BLaER1 (cell line): ENCODE data around the gene SCGB1C1.
A peak's percentile ranks its signal among the peaks of the same experiment; 100 is the strongest.

Source experiments
- H3K27ac ChIP-seq: shearing (Covaris generic); formaldehyde crosslinking; 2 replicates; pipeline ENCODE4 v1.8.1; 2022
- H3K27me3 ChIP-seq: shearing (Covaris generic); formaldehyde crosslinking; 2 replicates; pipeline ENCODE4 v1.8.1; 2022
- H3K36me3 ChIP-seq: shearing (Covaris generic); formaldehyde crosslinking; 2 replicates; pipeline ENCODE4 v1.8.1; 2022
- H3K4me1 ChIP-seq: shearing (Covaris generic); formaldehyde crosslinking; 2 replicates; pipeline ENCODE4 v1.8.1; 2022
- H3K4me2 ChIP-seq: shearing (Covaris generic); formaldehyde crosslinking; 2 replicates; pipeline ENCODE4 v1.8.1; 2022
- H3K4me3 ChIP-seq: shearing (Covaris generic); formaldehyde crosslinking; 2 replicates; pipeline ENCODE4 v1.8.1; 2022
- H3K9ac ChIP-seq: shearing (Covaris generic); formaldehyde crosslinking; 2 replicates; pipeline ENCODE4 v1.8.1; 2022
- H3K9me3 ChIP-seq: shearing (Covaris generic); formaldehyde crosslinking; 2 replicates; pipeline ENCODE4 v1.8.1; 2022
- H4K20me1 ChIP-seq: shearing (Covaris generic); formaldehyde crosslinking; 2 replicates; pipeline ENCODE4 v1.8.1; 2022
- Cebpa-rat ChIP-seq: shearing (Covaris generic); IDR thresholded peaks from 2 replicates; pipeline ENCODE4 v1.8.1; 2022

SCGB1C1 gene

DNA sequence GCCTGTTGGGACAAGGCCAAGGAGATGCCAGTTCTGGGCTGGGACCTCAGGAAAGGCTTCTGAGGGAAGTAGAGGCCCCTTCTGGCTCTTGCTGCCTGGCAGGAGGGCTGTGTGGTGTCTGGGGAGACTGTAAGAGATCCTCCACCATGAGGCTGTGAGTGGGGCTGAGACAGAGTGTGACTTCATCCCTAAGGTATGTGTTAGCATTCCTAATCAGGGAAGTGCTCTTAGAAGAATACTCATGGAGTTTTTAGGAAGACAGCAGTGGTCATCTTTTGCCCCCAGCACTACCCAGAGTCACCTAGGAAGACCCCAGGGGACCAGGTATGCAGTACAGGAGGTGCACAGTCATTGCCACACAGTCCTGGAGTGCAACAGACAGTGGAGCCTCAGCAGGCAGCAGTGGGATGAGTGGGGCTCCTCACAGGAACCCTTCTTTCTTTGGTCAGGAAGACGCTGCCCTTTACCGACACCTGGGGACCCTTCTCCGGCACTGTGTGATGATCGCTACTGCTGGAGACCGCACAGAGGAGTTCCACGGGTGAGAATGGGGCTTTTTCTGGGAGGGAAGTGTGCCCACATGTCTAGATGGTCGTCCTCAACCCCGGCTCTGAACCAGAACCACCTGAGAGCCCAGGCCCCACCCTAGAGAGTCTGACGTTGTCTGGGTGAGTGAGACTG lies 17.4 kb downstream of the SCGB1C1 start:
- peaks cover 67% of the 10 kb centered on the region for H3K36me3 ChIP-seq
- no peaks in the 10 kb centered on the region for H3K9me3 ChIP-seq
- peak overlapping the region; percentile 99 for H3K4me2 ChIP-seq
- H3K9ac ChIP-seq = peak overlapping the region; percentile 98
- no peaks in the 10 kb centered on the region for H3K27me3 ChIP-seq
- peaks cover 61% of the 10 kb centered on the region for H4K20me1 ChIP-seq
- peaks cover 35% of the 10 kb centered on the region for H3K4me1 ChIP-seq
- TF ChIP-seq Cebpa-rat = no peak
- peak overlapping the region; percentile 100 for H3K4me3 ChIP-seq
- 0 out of 2 replicates have a peak overlapping the region, but pooled peaks have one; percentile 97 for H3K27ac ChIP-seq

DNA sequence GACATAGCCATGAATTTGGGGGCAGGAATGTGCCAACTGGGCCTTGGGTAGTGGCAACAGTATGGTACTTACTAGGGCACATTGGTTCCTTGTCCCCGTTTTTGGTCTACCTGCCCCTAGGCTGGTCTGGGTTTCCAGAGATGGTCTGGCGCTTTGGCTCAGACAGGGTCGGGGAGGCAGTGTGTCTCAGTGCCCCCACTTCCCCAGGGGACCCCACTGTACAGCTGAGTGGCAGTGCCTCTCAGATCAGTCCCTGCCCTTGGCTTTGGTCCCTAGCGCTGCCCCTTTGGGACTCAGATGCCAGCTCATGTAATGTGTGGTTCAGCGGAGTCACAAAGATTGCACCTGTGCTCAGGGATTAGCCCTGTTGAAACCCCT lies 17.9 kb downstream of the SCGB1C1 start:
- peaks cover 56% of the 10 kb centered on the region for H4K20me1 ChIP-seq
- no peak for TF ChIP-seq Cebpa-rat
- H3K36me3 ChIP-seq = peaks cover 67% of the 10 kb centered on the region
- H3K4me3 ChIP-seq = 0 out of 2 replicates have a peak overlapping the region, but pooled peaks have one; percentile 100
- H3K27me3 ChIP-seq = no peaks in the 10 kb centered on the region
- H3K9ac ChIP-seq = peak overlapping the region; percentile 98
- H3K4me2 ChIP-seq = peak overlapping the region; percentile 99
- no peaks in the 10 kb centered on the region for H3K9me3 ChIP-seq
- 0 out of 2 replicates have a peak overlapping the region, but pooled peaks have one; percentile 8 for H3K27ac ChIP-seq
- H3K4me1 ChIP-seq = peaks cover 30% of the 10 kb centered on the region

DNA sequence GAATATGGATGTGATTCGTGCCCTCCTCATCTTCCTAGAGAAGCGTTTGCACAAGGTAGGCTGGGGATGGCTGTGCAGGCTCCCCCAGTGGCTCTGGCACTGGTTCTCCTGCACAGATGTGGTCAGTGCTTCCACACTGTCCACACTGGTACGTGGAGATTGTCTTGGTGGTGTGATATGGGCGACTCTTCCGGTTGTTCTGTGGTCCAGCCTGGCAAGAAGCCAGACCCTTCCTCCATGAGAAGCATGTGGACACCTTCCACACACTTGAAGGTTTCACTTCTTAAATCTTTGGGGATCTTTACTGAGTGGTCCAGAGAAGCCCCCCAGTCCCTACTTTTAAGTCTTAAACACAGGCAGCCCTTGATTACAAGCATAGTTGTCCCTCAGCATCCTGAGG lies 18.4 kb downstream of the SCGB1C1 start:
- H3K36me3 ChIP-seq = peaks cover 70% of the 10 kb centered on the region
- no peak overlapping the region for H3K27ac ChIP-seq
- peaks cover 24% of the 10 kb centered on the region for H3K4me1 ChIP-seq
- H3K4me3 ChIP-seq = no peak overlapping the region
- peaks cover 50% of the 10 kb centered on the region for H4K20me1 ChIP-seq
- H3K9ac ChIP-seq = peak overlapping the region; percentile 98; the same call in 1 of the 2 replicates
- H3K9me3 ChIP-seq = no peaks in the 10 kb centered on the region
- TF ChIP-seq Cebpa-rat = no peak
- H3K4me2 ChIP-seq = peak overlapping the region; percentile 99
- H3K27me3 ChIP-seq = no peaks in the 10 kb centered on the region

DNA sequence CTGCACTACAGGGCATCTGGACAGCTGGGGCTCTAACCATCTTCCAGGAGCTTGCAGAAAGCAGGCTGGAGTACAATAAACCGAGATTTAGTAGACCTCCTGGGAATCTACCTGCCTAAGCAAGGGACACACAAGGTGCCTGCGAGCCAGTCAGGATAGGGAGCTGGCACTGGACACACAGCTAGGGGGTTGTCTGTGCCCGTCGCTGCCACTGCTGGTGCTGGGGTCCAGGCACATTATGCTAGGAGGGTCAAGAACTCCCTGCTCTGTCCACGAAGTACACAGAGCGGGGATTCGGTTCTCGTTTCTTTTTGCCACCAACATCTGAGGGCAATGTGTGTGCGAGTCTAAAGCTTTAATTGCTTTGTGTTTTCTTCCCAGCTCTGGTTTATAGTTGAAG lies 18.9 kb downstream of the SCGB1C1 start:
- peak overlapping the region; percentile 98; the same call in 1 of the 2 replicates for H3K9ac ChIP-seq
- peaks cover 74% of the 10 kb centered on the region for H3K36me3 ChIP-seq
- H3K27me3 ChIP-seq = no peaks in the 10 kb centered on the region
- no peaks in the 10 kb centered on the region for H3K9me3 ChIP-seq
- no peak overlapping the region for H3K27ac ChIP-seq
- peaks cover 21% of the 10 kb centered on the region for H3K4me1 ChIP-seq
- H3K4me3 ChIP-seq = no peak overlapping the region
- H3K4me2 ChIP-seq = no peak overlapping the region
- H4K20me1 ChIP-seq = peaks cover 46% of the 10 kb centered on the region
- TF ChIP-seq Cebpa-rat = no peak

DNA sequence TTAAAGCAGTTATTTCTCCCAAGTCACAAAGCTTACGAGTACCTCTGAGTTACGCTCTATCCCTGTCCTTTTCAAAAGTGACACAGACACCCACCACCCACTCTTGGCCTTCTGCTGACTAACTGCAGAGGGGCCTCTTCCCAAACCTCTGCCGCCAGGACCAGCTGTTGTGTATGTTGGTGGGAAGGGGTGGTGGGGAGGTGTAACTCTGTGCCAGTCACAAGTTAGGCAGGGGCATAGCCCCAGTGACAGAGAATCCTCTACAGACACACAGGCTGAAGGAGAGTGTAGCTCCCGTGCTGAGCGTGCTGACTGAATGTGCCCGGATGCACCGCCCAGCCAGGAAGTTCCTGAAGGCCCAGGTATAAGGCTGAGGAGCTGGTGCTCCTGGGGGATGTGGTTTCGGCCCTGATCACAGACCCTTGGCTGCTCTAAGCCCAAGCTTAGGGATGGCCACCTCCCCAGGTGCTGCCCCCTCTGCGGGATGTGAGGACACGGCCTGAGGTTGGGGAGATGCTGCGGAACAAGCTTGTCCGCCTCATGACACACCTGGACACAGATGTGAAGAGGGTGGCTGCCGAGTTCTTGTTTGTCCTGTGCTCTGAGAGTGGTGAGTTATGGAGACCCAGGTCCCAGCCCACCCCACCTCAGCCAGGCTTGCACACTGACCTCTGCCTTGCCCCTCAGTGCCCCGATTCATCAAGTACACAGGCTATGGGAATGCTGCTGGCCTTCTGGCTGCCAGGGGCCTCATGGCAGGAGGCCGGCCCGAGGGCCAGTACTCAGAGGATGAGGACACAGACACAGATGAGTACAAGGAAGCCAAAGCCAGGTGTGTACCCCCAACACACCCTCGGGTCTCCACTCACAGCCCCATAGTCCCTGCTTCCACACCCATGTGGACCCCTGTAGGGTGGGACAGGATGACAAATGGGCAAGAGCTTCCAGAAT lies 19.5 kb downstream of the SCGB1C1 start:
- H4K20me1 ChIP-seq = peaks cover 42% of the 10 kb centered on the region
- H3K27me3 ChIP-seq = no peaks in the 10 kb centered on the region
- H3K4me2 ChIP-seq = no peak overlapping the region
- peak overlapping the region; percentile 98; the same call in 1 of the 2 replicates for H3K9ac ChIP-seq
- H3K27ac ChIP-seq = no peak overlapping the region
- peaks cover 21% of the 10 kb centered on the region for H3K4me1 ChIP-seq
- no peak overlapping the region for H3K4me3 ChIP-seq
- no peaks in the 10 kb centered on the region for H3K9me3 ChIP-seq
- H3K36me3 ChIP-seq = peaks cover 77% of the 10 kb centered on the region
- TF ChIP-seq Cebpa-rat = no peak

DNA sequence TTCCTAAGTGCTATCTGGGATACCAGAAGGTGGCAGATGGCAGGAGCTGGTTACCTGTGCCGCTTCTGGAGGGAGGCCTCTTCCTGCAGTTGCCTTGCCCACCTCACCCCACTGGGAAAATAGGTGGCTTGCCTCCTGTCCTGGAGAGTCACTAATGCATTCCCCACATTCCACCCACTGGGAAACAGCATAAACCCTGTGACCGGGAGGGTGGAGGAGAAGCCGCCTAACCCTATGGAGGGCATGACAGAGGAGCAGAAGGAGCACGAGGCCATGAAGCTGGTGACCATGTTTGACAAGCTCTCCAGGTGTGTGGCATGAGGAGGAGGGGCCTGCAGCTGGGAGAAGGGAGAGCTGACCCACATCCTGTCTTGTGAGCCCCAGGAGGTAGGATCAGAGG lies 20.2 kb downstream of the SCGB1C1 start:
- H3K27me3 ChIP-seq = no peaks in the 10 kb centered on the region
- H3K27ac ChIP-seq = no peak overlapping the region
- TF ChIP-seq Cebpa-rat = no peak
- peaks cover 84% of the 10 kb centered on the region for H3K36me3 ChIP-seq
- no peak overlapping the region for H3K9ac ChIP-seq
- no peak overlapping the region for H3K4me3 ChIP-seq
- H3K4me1 ChIP-seq = peaks cover 21% of the 10 kb centered on the region
- peaks cover 42% of the 10 kb centered on the region for H4K20me1 ChIP-seq
- H3K4me2 ChIP-seq = no peak overlapping the region
- H3K9me3 ChIP-seq = no peaks in the 10 kb centered on the region

DNA sequence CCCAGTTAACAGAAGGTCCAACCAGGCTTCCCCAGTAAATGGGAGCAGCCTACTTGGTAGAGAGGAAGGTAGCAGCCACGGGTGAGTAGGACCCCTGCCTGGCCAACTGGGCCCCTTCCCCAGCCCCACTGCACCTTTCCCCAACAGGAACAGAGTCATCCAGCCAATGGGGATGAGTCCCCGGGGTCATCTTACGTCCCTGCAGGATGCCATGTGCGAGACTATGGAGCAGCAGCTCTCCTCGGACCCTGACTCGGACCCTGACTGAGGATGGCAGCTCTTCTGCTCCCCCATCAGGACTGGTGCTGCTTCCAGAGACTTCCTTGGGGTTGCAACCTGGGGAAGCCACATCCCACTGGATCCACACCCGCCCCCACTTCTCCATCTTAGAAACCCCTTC lies 21.2 kb downstream of the SCGB1C1 start:
- Histone ChIP-seq H3K27ac (no peak overlapping the region), H3K27me3 (no peaks in the 10 kb centered on the region), H3K4me1 (peaks cover 21% of the 10 kb centered on the region), H3K36me3 (peaks cover 90% of the 10 kb centered on the region), H4K20me1 (peaks cover 41% of the 10 kb centered on the region), H3K4me2 (no peak overlapping the region), H3K4me3 (no peak overlapping the region), H3K9me3 (no peaks in the 10 kb centered on the region), H3K9ac (no peak overlapping the region)
- no peak for TF ChIP-seq Cebpa-rat

DNA sequence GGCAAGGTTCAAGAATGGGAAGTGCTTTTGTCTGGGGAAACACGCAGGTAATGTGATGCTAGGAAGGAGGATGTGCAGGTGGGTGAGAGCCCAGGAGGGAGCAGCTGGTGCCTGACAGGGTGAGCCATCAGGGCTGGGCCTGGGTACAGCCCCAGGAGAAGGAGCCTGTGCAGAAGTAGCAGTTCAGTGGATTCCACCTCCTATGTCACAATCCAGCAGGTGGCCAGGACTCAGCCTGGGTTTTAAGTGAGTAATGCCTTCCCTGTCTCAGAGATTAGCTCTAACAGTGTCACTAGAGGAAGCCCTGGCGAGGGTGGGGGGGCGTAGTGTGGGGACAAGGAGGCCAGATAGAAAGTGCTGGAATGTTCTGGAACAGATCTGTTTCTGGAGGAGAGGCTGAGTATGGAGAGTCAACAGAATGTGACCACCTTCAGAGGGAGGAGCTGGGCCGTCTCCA lies 22.7 kb downstream of the SCGB1C1 start:
- peaks cover 81% of the 10 kb centered on the region for H3K36me3 ChIP-seq
- no peak overlapping the region for H3K27ac ChIP-seq
- H4K20me1 ChIP-seq = peaks cover 26% of the 10 kb centered on the region
- no peak for TF ChIP-seq Cebpa-rat
- peaks cover 5% of the 10 kb centered on the region for H3K4me1 ChIP-seq
- H3K9me3 ChIP-seq = no peaks in the 10 kb centered on the region
- no peak overlapping the region for H3K4me2 ChIP-seq
- no peak overlapping the region for H3K9ac ChIP-seq
- H3K4me3 ChIP-seq = no peak overlapping the region
- H3K27me3 ChIP-seq = no peaks in the 10 kb centered on the region

DNA sequence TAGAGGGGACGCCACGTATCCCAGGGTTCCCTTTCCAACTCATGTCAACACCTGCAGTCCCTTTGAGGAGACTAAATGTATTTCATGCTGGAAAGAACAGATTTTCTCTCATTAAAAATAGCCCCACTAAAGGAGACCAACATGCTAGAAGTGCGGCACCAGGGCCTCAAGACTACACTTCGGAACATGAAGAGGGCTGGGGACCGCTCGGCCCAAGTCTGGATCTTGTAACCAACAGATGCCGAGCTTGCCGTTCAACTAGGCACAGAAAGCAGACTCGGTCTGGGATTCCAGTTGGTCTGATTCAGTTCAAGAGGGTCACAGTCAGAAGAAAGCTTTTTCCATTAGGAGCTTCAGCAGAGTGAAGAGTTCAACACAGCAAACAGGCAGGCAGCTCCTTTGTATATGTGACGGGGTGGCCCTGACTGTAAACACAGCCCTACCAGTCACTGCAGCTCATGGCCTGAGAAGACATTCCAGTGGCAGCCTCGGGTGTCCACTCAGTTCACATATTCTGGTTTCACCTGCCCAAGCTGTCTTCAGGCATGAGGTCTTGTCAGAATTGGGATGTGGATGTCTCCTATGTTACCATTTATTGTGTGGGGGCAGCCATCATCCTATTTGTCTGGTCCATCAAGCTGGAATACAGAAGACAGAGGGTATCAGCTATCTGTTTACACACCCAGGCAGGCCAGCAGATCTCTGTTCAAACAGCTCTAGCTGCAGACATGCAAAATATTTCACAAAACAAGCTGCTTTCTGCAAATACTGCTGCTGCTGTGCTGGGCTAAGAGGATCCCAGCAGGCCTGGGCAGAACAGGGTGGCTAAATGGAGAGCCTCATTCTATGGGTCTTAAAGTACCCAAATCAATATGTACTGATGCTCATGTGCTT lies 23.4 kb downstream of the SCGB1C1 start:
- no peaks in the 10 kb centered on the region for H3K27me3 ChIP-seq
- H3K4me2 ChIP-seq = no peak overlapping the region
- TF ChIP-seq Cebpa-rat = no peak
- H3K9ac ChIP-seq = no peak overlapping the region
- H3K36me3 ChIP-seq = peaks cover 74% of the 10 kb centered on the region
- no peaks in the 10 kb centered on the region for H3K4me1 ChIP-seq
- H3K9me3 ChIP-seq = no peaks in the 10 kb centered on the region
- no peak overlapping the region for H3K27ac ChIP-seq
- H3K4me3 ChIP-seq = no peak overlapping the region
- H4K20me1 ChIP-seq = peaks cover 18% of the 10 kb centered on the region
